ENCODE results near the gene PSMD14. TPM values are rescaled to one million over a fixed set of nuclear protein-coding genes. Genes with fewer than 3 reads are reported as not detected.

PSMD14 gene
- total and polyA plus RNA-seq, 2 of the 8 experiments (the other 6 are each of a cell fraction or from before 2014, with no cell fraction given): 53.9 to 88.7 TPM

GRCh38 chr2:161265874-161266273 is 42.4 kb upstream of the PSMD14 start:
- Histone ChIP-seq H3K23ac (ENCODE audit: insufficient read length) (no peak overlapping the region), H4K8ac (ENCODE audit: extremely low read depth, insufficient read depth, low read length) (no peak overlapping the region; the same call in 1 of the 2 replicates), H3K4ac (replicated peaks; ENCODE audit: insufficient read length, low read depth, low read length) (no peak overlapping the region), H3K27me3 (replicated peaks in 1 of 4; ENCODE audit: control insufficient read depth in 3 of 4, extremely low read depth in 1 of 4, insufficient read depth in 3 of 4, low read length in 3 of 4) (no peaks in the 10 kb centered on the region), H3K56ac (replicated peaks; ENCODE audit: insufficient read length, low read depth, low read length) (no peak overlapping the region), H3K4me2 (ENCODE audit: insufficient read depth in 1 of 2, low read depth in 2 of 2, low read length in 2 of 2) (no peak overlapping the region), H2AK5ac (ENCODE audit: low read depth, low read length) (no peak overlapping the region), H3K18ac (ENCODE audit: extremely low read depth, low read length) (no peak overlapping the region), H4K5ac (ENCODE audit: insufficient read length, low read depth, low read length) (no peak overlapping the region), H3K27ac (ENCODE audit: low read depth, low read length) (no peak overlapping the region), H2BK20ac (ENCODE audit: low read length) (no peak overlapping the region), H3K79me1 (ENCODE audit: low read depth, low read length) (no peaks in the 10 kb centered on the region), H2BK5ac (ENCODE audit: low read depth, low read length) (no peak overlapping the region), H3K79me2 (ENCODE audit: control insufficient read depth in 1 of 2, insufficient read depth in 2 of 2, low read length in 2 of 2) (no peaks in the 10 kb centered on the region), H3K9ac (replicated peaks in 1 of 4; ENCODE audit: extremely low read depth in 1 of 4, low read depth in 3 of 4, low read length in 3 of 4) (no peak overlapping the region), H2BK15ac (ENCODE audit: low read length) (no peak overlapping the region), H2BK12ac (ENCODE audit: low read depth, low read length) (no peak overlapping the region), H2AFZ (ENCODE audit: low read length) (peak overlapping the region; percentile 30; the same call in 1 of the 2 replicates), H2BK120ac (replicated peaks; ENCODE audit: low read depth, low read length) (no peak overlapping the region), H4K91ac (replicated peaks; ENCODE audit: insufficient read length, low read length) (no peak overlapping the region), H4K20me1 (replicated peaks in 1 of 2; ENCODE audit: control insufficient read depth in 1 of 2, insufficient read depth in 2 of 2, low read length in 2 of 2) (no peaks in the 10 kb centered on the region), H3K9me3 (ENCODE audit: insufficient read depth in 2 of 2, low read depth in 1 of 2, low read length in 1 of 2) (no peaks in the 10 kb centered on the region), H3K14ac (ENCODE audit: insufficient read length) (no peak overlapping the region), H3K36me3 (ENCODE audit: control insufficient read depth in 2 of 4, insufficient read depth in 4 of 4, low read length in 3 of 4) (no peaks in the 10 kb centered on the region), H3K23me2 (ENCODE audit: low read depth, low read length) (no peaks in the 10 kb centered on the region), H3K4me1 (replicated peaks in 1 of 4; ENCODE audit: control insufficient read depth in 3 of 4, insufficient read depth in 4 of 4, low read length in 3 of 4) (no peaks in the 10 kb centered on the region), H3K4me3 (ENCODE audit: extremely low read depth in 1 of 4, insufficient read depth in 2 of 4, low read depth in 3 of 4, low read length in 4 of 4) (no peak overlapping the region)
- POLR2A ChIA-PET (ENCODE audit: partially characterized antibody): no interaction called here
- FAIRE-seq (no peak), DNase-seq (ENCODE audit: low read depth in 1 of 2, low spot score in 2 of 2) (no peak)
- TF ChIP-seq HDAC6 (IDR thresholded peaks at IDR 0.05; ENCODE audit: low read depth, low read length): no peak
- TF ChIP-seq EGR1 (IDR thresholded peaks at IDR 0.05; ENCODE audit: borderline replicate concordance, low read depth, low read length): no peak
- TF ChIP-seq FOSL1 (IDR thresholded peaks at IDR 0.05; ENCODE audit: insufficient read depth, low read depth, low read length): no peak
- no peak for TF ChIP-seq NRF1 (IDR thresholded peaks at IDR 0.05; ENCODE audit: low read depth, low read length)
- no peak for TF ChIP-seq SP4 (IDR thresholded peaks at IDR 0.05; ENCODE audit: low read length)
- TF ChIP-seq RNF2 (IDR thresholded peaks at IDR 0.05; ENCODE audit: borderline replicate concordance, low read depth, low read length, missing control alignments, poor library complexity, severe bottlenecking): no peak
- TF ChIP-seq SIX5 (IDR thresholded peaks at IDR 0.05; ENCODE audit: low read depth, low read length): no peak
- TF ChIP-seq SIN3A (conservative IDR thresholded peaks at IDR 0.05 in 1 of 2, IDR thresholded peaks at IDR 0.05 in 1 of 2; ENCODE audit: low read depth in 1 of 2, low read length in 2 of 2): no peak
- TF ChIP-seq TBP (IDR thresholded peaks at IDR 0.05; ENCODE audit: low read depth, low read length): no peak
- no peak for TF ChIP-seq USF2 (IDR thresholded peaks at IDR 0.05; ENCODE audit: low read length)
- TF ChIP-seq PHF8 (conservative IDR thresholded peaks at IDR 0.05; ENCODE audit: low read depth, low read length): no peak
- 98% methylated on average over 11 of the region's 11 CpGs; no CpG with 5 or more reads in 1 of the 2 experiments for WGBS, 2 experiments (ENCODE audit: extremely low coverage in 1 of 2, insufficient coverage in 1 of 2, insufficient read length in 1 of 2, insufficient replicate concordance in 2 of 2, low coverage in 1 of 2, low lambda C conversion rate in 2 of 2, missing lambda C conversion rate in 1 of 2)
- CTCF ChIA-PET (ENCODE audit: partially characterized antibody): interaction anchor here (1.0 to 2.2 kb wide), 4 partner anchors 10 to 42 kb away, joined by 3 to 9 read pairs (median 4); no protein-coding TSS in a partner anchor

Measured in H1 (cell line).